Thyroid gland (tissue), 4 donors: Measurements from ENCODE around the gene VWC2L.

Experiments
- POLR2A ChIP-seq, 2 donors: fragments of 450-650 bp; IDR thresholded peaks; one replicate each; pipeline ENCODE4 v1.6.1; 2017; ENCODE audit warnings: antibody characterized with exemption in 2 of 2, mild to moderate bottlenecking in 2 of 2, moderate library complexity in 1 of 2
- TF ChIP-seq, protein P1 (sequence below), 6 experiments: fragments of 200-600 bp in 3 of 6; fragments of 450-650 bp in 3 of 6; sonication (generic) in 3 of 6; IDR thresholded peaks; one replicate each; pipeline ENCODE4 v1.5.1; 2016 to 2019; ENCODE audit warnings: antibody characterized with exemption in 6 of 6, mild to moderate bottlenecking in 2 of 6, inconsistent platforms in 1 of 6, moderate library complexity in 1 of 6

DNA sequence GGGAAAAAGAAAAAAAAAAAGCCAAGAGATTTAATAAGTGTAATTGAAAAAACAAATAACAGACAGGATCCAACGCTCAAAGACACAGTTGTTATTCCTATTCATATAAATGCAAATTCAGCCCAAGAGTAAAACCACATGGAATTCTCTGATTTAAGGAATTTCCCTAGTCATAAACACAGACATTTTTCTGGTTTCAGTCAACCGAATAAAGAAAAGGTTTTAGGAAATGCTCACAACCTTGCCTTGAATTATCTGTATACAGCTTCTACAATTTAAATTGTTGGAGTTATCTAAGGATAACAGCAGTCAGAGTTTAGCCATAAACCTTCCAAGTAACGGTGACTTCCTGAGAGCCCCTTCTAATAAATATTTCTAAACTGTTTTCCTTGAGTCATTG, 122.7 kb downstream of the VWC2L start:
- TF ChIP-seq, protein P1, sequence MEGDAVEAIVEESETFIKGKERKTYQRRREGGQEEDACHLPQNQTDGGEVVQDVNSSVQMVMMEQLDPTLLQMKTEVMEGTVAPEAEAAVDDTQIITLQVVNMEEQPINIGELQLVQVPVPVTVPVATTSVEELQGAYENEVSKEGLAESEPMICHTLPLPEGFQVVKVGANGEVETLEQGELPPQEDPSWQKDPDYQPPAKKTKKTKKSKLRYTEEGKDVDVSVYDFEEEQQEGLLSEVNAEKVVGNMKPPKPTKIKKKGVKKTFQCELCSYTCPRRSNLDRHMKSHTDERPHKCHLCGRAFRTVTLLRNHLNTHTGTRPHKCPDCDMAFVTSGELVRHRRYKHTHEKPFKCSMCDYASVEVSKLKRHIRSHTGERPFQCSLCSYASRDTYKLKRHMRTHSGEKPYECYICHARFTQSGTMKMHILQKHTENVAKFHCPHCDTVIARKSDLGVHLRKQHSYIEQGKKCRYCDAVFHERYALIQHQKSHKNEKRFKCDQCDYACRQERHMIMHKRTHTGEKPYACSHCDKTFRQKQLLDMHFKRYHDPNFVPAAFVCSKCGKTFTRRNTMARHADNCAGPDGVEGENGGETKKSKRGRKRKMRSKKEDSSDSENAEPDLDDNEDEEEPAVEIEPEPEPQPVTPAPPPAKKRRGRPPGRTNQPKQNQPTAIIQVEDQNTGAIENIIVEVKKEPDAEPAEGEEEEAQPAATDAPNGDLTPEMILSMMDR (IDR thresholded peaks at IDR 0.05), result no peak
- TF ChIP-seq POLR2A (IDR thresholded peaks at IDR 0.05), result no peak
